Stimulated activated CD8-positive, alpha-beta memory T cell treated with anti-CD3 and anti-CD28 coated beads, Interleukin-4, amount 100 ng/mL, for 24 hours (primary cell): ENCODE measurements around the gene STARD13.
"Not testable (repeated sequence)": the region's sequence is repeated elsewhere in the genome, so short reads cannot be mapped to it uniquely, and the experiment has no call there.

Source experiments
- DNase-seq: peaks from one replicate; pipeline ENCODE4 v3.0.0-alpha.2; 2020; ENCODE audit warnings: low read depth

STARD13 gene

DNA sequence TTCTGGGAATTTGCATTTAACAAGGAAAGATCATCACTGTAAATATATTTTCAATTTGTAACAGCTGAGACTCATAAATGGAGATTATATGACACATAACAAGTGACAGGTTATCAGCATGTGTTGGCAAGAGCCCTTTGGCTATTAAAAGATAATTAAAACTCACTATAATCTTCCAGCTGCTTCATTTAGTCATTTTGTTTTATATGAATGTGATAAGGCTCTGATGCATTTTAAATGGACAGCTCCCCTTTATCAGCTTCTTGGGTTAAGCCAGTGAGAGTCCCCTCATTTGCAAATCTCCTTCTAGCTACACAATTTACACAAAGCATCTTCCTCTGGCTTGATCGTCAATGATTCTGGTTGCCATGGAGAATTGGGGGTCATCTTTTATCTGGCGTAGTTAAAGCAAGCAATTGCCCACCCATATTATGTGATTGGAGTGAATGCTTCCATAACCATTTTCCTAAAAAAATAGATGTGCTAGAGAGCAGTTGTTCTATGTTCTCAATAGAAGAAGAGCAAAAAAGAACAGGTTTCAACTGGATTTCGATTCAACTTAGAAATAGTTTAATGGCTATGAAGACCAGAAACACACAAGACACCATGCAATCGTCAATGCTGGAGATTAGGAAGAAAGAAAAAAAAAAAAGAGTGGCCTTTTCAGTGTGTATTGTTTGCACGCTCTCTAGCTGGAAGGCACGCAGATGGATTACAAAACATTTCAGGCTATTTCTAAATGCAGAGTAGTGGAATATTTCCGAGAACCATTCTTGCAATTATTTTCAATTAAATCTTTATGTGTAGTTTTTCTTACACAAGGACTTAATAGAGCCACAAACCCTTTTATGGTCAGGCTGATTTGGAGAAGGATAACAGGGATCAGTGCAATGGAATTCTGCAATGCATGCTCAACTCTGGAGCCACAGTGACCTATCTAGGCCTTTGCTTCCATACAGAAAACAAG is 27.4 kb downstream of the STARD13 start:
- DNase-seq = no peak

DNA sequence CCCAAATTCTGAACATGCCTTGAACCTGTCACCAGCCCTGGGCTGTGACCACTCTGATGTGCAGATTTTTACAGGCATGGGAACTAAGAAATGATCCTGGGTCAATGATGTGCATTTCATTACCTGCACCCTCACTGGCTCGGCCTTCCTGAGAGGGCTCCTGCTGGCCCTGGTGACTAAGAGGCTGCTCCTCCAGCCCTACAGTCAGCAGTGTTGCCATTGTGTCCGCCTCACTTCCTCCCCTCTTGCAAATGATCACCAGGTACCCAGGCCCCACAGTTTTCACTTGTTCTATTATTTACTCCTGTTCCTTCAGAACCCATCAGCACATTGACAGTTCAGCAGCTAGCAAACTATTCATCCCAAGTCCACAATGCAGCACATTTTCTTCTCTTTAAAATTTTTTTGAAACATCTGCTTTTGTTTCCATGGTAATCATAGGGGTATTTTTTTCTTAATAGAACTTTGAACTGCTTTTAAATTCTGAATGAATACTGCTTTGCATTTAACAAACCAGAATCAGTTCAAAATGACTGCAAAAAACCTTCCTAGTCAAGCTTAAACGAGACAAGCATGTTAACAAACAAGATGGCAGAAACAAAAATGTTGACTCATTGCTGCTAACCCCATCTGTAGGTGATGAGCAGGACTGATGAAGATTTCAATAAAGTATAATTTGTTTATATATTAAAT is 29.3 kb downstream of the STARD13 start:
- DNase-seq = no peak

DNA sequence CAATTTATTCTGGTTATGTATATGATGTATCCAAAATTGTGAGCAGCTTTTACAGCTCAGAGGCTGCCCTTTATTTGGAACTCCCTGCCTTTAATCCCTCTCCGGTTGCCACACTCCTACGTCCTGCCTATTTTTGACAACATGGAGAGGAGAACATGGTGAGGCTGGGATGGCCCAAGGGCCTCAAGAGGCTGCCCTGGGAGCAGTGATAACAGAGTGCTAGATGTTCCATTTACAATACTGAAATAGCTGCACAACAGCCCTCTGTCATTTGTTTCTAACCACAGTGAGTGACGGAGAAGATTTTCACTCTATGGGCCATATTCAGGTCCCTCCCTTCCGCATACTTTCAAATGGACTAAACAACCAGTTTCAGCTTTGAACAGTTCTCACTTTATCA is 33.4 kb downstream of the STARD13 start:
- DNase-seq = no peak

DNA sequence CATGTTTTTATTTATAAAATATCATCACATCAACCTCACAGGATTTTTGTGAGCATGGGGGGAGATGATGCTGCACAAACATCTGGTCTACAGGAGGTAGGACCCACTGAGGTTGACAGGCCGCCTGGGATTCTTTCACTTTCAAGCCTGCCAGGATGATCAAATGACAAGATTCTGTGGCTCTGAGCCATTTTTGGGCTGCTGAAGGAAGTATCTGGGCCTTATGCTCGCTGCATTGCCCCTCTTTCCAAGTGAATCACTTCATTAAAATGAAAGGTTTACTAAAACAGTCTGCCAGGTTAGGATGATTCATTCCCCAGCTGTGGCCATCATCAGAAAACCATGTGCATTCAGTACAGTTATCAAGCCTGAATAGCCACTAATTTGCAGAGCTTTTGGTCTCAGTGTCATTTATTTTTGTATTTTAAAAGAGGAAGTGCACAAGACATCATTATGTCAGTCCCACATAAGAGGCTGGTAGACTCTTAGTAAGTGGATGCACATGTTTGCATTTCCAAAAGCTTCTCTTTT is 34.4 kb downstream of the STARD13 start:
- no peak for DNase-seq

DNA sequence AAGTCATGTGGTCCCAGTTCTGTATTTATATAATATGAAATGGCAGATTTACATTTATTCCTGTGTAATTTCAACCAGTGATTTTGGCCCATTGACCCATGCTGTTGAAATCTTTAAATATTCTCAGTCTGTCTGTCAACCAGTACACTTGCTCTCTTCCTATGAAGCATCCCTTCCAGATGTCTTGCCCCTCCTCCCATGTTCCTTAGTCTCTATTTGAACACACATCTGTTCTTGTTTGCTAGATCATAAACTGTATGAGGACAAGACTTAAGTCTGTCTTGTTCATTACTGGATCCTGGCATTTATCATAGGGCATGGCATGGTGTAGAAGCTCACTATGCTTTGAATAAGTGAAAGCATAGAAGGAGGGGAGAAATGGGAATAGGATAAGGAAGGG is 34.9 kb downstream of the STARD13 start:
- no peak for DNase-seq

DNA sequence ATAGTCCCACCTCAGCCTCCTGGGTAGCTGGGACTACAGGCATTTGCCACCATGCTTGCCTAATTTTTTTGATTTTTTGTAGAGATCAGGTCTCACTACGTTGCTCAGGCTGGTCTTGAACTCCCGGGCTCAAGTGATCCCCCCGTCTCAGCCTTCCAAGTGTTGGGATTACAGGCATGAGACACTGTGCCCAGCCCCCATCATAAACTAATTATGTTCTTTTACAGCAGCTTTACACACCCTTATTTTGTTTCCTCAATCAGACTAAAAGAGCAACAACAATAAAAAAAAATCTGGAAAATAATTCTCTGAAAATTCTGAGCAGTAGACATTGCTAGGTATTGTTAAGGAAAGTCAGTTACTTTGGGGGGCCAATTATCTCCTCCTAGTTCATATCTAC is 35.7 kb downstream of the STARD13 start:
- no peak for DNase-seq

DNA sequence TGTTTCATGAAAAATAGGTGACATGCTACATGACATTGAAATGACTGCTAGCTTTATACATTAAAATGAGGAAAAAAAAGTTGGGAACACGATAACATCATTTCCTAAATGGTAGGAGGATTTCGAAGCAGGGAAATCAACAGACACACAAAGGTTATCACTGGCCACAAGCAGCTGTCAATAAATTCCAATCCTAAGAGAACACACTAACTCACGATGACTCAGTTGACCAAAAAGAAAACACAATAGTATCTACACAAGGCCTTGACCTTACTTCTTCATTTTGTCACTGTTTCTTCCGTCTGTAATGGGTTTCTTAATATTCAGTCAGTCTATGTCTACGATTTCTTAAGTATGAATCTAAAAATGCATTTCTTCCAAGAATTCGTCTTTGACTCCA is 36.5 kb downstream of the STARD13 start:
- no peak for DNase-seq

DNA sequence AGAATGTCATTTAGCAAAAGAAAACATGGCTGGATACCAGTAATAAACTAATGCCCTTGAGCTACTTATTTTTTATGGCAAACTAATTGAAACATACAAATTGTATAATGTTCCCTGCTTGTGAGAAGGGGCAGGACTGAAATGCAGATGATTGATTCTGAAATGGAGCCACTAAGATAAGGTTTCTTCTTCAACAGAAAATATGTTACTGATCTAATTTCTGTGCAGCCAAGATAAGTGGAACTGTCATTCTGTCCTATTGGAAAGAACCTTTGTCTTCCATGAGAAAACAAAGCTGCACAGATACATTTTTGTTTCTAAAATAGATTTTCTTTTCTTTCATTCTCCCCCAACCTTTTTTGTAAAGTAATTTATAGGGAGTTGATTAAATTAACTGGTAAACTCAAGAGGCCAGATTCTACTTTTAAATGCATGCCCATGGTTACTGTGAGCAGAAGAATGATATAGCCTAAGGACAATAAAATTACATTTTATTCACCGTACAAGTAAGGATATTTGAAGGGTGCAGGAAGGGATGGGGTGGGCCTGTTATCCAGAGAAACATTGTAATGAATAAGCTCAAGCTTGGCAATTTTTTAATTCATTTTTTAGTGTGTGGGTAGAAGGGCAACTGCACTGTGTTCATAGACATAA is 39.9 kb downstream of the STARD13 start:
- DNase-seq = no peak

DNA sequence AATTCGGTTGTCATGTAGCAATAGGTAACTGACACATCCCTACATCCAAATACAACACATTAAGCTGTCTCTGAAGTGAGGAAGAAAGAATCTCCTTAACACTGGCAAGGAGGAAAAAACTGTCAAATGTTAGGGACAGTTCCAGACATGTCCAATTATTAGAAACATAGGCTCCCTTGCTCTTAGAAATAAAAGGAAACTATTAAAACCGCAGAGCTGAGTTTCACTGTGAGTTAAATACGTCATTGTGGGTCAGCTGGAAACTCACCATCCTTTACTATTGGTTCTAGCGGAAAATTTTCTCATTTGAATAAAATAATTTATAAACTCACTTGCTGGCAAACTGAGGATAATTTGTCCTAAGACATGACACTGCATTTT is 40.7 kb downstream of the STARD13 start:
- DNase-seq = no peak

DNA sequence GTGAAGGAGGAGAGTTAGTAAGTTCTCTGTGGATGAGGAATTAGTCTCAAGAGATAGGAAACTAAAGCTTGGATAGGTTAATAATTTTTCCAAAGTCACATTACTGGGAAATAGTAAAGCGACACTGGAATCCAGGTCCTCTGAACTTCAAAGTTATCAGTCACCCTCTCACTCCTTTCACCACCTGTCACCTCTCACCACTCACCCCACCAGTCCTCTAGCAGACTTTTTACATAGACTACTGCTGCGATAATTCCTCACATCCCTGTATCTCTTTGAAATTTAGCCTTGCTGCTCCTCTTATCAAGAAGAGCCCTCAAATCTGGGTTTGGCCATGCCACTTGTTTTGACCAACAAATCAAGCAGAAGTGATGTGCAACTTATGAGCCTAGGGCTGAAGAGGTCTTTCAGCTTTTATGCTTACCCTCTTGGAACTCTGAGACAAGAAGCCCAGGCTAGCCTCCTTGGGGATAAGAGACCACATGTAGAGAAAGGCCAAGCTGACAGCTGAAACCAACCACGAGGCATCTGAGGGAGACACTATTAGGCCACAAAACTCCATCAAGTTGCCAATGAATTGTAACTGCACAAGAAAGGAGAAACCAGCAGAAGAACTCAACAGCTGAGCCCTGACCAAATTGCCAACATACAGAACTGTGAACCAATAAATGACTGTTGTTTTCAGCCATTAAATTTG is 41.2 kb downstream of the STARD13 start:
- no peak for DNase-seq

DNA sequence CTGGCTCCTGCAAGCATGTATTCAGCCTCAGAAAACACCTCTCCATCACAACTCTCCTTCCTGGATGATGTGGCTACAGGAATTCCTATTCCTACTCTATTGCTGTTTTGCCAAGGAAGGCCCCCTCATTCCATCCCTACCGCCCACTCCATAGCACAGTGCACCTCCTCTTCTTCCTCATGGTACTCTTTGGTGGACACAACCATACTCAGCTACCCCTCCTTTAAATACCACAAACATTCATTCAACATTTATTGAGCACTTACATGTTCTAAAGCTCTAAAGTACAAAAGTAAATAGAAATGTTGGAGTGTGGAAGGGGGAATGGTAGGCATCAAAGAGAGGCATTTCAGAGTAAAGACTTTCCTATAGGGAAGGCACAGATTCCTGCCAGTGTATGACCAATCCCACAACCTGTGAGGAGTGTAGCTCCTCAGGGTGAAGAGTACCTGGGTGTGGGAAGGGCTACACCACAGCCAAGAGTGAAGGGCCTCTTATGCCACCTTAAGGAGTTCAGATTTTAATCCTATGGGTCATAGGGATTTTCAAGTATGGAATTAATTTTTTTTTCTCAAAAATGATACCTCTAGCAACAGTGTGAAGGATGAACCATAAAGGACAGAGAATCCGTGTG is 42.5 kb downstream of the STARD13 start:
- no peak for DNase-seq

DNA sequence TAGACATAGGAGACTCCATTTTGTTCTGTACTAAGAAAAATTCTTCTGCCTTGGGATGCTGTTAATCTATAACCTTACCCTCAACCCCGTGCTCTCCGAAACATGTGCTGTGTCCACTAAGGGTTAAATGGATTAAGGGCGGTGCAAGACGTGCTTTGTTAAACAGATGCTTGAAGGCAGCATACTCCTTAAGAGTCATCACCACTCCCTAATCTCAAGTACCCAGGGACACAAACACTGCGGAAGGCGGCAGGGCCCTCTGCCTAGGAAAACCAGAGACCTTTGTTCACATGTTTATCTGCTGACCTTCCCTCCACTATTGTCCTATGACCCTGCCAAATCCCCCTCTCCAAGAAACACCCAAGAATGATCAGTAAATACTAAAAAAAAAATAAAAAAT is 43.2 kb downstream of the STARD13 start:
- DNase-seq = not testable (repeated sequence)

DNA sequence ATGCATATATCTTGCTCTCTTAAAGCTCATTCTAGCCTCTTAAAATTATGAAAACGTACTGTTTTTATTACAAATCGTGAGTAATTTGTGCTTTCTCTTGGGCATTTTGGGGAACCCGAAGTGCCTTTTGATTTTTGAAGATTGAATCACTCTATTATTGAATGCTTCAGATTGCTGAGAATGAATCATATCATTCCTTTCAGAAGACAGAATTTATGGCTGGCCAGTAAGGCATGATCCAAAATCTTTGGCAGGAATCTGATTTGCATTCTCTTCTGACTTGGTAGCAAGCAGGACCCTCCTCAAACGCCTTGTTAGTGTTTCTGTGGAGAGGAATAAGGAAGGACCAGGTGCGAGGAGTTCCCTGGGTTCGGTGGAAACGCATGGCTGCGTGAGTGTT is 49.5 kb downstream of the STARD13 start:
- no peak for DNase-seq

DNA sequence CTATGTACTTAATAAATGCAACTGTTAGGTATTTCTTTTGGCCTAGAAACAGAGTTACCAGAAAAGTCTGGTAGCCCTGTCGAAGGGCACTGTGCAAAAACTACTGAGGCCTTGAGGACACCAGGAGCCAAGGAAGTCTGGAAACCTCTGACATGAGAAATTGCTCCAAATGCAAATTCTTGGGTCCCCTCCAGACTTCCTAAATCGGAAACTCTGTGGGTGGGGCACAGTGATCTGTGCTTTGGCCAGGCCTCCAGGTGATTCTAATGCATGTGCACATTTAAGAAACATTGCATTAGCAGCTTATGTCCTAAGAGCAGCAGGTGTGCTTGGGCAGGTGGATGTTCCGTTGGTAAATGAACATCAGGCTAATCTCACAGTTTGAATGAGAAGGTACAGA is 50.0 kb downstream of the STARD13 start:
- no peak for DNase-seq

DNA sequence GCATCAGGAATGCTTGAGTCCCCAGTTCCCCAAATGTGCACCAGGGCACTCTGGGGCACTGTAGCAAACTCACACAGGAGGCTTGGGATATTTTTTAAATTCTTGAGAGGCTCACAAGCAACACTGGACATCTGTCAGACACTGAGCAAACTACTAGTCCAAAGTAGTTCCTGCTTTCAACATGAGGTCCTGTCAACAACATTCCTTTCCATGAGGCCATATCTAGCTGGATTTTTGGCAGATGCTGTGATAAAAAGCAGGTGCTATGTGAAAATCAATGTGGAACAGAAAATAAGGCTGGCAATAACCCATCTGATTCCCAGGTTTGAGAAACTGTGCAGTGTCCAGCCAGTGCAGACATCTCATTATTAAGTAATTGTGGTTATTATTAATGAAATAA is 50.5 kb downstream of the STARD13 start:
- no peak for DNase-seq

DNA sequence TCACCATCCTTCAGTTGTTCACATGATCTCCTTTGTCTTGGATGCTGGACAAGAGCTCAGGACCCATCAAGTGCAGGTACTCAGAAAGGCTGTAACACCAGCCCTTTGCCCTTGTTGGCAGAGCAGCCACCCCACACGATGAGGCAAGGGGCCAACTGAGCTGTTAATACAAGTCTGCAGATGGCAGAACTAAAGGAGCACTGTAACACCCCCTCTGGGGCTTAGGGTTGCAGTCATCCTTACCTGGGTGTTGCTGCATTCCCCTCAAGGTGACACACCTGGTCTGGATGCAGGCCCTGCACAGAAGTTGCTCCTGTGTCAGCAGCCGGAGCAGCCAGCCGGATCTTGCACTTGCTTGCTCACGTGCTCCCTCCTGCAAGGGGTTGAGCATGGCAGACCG is 52.0 kb downstream of the STARD13 start:
- no peak for DNase-seq

DNA sequence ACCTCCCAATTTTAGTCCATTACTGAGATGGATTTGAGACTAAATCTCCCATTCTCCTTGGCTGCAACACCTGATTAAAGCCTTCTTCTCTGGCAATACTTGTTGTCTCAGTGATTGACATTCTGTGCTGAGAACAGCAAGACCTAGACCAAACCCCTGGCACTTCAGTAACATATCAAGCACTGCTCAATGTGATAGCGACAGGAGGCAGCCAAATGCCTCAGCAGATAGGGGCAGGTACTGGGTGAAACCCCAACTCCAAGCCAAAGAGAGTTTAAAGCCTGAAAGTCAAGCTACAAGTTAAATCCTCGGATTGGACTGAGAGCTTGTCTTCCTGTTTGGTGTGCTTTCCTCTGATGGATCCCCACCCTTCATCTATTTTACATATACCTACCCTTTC is 52.7 kb downstream of the STARD13 start:
- no peak for DNase-seq

DNA sequence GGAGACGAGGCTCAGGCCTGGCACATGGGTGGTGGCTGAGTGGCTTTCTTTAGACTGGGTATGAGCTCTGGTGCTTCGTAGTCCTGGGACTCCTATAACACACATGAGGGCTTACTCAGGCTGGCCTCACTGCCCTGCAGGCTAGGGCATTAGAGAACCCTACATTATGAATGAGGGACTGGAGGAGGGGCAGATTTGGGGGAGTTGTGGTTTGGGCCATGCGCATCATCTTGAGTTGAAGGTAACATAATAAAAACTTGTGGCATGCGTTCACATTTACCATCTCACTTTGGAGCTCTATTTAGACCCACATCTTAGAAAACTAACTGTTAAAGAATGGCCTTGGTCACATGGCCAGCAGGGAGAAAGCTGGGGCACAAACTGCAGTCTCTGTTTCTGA is 54.2 kb downstream of the STARD13 start:
- DNase-seq = no peak

DNA sequence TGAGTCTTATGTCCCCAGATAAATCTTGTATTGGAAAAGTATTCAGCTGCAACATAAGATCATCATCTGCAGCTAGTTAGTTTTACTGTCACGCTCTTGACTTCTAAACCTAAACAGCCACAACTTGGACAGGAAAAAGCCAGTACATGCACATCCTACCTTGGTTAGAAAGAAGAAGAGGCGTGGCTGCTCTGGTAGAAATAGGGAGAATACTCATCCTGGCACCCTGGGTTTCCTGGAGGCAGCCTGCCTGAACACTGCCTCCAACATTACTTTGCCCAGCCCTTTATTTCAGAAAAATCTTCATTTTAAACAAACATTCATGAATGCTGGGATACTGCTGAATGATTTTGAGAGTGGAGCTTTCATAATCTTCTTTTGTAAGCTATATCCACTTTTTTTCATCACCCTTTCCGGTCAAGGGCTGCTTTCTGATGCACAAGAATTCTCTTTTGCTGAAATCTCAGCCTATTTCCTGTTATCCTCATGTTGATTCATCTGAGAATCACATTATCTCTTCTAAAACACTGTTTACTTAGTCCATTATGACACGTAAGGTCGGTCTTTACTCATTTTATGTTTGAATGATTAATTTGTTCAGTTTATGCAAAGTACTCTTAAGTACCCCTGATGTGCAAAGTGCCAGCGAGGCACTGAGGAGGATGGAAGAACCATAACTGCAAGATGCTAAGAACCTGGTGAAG is 55.2 kb downstream of the STARD13 start:
- DNase-seq = no peak

DNA sequence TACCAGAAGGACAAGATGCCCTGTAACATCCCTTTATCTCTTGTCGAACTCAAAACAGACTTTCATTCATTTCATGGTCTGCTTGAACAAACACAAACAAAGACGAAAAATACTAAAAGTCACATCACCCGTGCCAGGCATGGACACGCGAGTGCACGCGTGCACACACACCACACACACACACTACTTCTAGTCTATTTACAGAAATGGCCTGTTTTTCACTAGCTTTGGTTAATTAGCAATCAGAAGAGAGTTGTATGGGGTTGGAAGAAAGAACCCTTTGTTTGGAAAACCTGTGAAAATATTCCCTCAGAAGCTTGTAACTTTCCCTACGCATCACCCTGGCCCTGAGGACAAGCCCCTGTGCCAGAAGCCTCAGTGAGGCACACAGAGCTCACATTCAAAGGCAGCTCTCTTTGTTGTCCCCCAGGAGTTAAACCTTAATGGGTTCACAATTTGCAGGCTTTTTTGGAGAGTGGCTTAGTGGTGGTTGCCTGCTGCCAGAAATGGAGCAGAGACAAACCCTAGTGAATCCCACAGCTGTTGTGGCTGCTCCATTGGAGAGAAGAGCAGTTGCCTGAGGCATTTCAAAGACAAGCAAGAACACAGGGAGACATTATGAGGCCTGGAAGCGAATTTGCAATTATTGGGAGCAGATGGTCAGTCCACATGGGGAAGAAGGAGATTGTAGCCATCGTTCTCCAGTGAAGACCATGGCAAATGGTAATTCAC is 55.9 kb downstream of the STARD13 start:
- no peak for DNase-seq
